Measurements from ENCODE around the gene ECM2. TPM values are rescaled to one million over a fixed set of nuclear protein-coding genes. Genes with fewer than 3 reads are reported as not detected.

Gene ECM2
- total RNA-seq, 1 experiment from 2014 or later: not detected

DNA sequence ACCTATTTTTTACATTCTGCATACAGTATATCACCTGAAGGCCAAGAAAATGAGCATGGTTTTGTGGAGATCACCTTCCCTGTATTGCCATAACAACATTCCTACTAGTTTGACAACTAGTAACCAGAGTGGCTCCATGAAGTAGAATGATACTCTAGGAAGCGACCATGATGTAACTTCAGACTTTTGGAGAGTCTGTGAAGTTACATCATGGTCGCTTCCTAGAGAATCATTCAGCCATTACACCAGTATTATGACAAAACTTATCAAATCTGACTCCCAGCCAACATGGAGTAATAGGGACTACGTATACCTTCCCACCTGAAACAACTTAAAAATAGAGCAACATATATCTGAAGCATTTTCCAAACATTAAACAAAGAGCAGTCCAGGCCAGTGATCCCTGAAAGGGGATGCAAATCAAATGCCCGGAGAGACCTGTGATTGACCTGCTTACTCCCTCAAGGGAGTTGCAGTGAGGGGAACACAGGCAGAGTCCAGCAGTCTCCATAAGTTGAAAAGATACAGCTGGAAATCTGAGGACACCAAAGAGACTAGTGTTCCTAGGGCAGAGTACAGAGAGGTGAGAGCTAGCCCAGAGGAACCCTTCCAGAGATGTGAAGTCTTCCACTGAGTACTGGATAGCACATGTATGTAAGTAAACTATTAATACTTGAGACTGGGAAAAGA, 7.8 kb downstream of the ECM2 start:
- no peak for DNase-seq (ENCODE audit: low spot score)

DNA sequence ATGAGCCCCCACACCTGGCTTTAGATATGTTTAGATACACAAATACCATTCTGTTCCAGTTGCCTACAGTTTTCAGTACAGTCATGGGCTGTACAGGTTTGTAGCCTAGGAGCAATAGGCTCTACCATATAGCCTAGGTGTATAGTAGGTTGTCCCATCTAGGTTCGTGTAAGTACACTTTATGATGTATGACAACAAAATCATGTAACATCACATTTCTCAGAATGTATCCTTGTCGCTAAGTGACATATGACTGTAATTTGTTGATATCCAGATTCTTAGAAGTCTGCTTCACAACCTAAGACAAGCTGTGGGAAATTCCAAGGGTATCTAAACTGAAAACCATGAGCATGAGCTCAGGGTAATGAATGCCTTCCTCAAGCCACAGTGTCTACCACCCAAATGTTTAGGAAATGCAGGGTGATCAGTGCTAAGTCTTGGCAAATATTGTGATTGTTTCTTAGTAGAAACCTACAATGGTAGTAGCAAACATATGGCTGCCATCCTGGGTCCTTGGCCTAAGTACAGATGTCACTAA, 8.4 kb downstream of the ECM2 start:
- DNase-seq (ENCODE audit: low spot score): no peak

DNA sequence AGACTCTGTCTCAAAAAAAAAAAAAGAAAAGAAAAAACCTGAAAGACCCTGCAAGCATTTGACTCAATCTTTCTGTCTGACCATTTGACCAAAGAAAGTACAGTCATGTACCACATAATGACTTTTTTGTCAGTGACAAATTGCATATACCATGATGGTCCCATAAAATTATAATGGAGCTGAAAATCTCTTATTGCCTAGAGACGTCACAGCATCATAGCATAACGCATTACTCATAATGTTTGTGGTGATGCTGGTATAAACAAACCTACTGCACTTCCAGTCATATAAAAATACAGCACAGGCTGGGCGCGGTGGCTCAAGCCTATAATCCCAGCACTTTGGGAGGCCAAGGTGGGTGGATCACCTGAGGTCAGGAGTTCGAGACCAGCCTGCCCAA, 10.5 kb downstream of the ECM2 start:
- no peak for DNase-seq (ENCODE audit: low spot score)

DNA sequence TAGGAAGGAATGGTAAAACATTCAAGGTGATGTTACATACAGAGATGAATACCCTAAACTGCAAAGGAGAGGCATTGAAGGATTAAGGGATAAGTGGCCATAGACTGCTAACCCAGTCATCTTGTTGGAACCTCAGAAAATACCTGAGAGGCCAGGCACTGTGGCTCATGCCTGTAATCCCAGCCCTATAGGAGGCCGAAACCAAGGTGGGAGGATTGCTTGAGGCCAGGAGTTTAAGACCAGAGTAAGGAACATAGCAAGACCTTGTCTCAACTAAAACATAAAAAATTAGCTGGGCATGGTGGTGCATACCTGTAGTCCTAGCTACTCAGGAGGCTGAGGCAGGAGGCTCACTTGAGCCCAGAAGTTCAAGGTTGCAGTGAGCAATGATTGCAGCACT, 10.9 kb downstream of the ECM2 start:
- DNase-seq (ENCODE audit: low spot score): no peak

DNA sequence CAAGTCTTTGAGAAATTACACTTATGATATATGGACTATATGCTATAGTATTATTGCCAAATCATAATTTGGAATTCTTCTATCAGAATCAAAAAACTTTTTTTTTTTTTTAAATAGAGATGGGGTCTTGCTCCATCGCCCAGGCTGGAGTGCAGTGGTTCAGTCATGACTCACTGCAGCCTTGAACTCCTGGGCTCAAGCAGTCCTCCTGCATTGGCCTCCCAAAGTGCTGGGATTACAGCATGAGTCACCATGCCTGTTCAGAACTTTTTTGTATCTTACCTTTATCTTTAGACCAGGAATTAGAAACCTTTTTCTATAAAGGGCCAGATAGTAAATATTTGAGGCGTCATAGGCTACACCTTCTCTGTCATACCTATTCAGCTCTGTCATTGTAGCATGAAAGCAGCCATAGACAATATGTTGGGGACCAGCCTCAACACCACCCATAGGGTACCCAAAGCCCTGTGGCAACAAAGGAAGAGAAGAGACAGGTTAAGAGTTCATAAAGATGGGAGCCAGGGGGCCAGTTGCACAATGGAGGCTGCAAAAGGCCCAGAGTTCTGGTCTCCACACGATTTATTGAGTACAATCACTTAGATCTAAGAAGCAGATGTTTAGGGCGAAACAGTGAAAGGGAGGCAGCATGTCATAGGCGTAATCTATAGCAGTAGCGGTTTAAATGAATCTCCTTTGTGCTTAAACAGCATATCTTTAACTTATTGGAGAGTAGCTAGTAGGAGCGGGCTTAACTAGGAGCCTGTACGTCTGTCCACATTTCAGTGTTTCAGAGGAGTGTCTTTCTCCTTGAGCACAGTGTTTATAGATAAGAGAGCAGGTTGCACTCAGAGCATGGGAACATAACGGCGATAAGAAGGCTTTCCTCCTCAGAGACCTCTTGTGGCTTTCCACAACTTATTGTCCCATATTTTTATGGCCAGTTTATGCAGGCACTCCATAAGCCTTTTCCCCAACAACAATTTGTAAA, 12.5 kb downstream of the ECM2 start:
- DNase-seq (ENCODE audit: low spot score): no peak

DNA sequence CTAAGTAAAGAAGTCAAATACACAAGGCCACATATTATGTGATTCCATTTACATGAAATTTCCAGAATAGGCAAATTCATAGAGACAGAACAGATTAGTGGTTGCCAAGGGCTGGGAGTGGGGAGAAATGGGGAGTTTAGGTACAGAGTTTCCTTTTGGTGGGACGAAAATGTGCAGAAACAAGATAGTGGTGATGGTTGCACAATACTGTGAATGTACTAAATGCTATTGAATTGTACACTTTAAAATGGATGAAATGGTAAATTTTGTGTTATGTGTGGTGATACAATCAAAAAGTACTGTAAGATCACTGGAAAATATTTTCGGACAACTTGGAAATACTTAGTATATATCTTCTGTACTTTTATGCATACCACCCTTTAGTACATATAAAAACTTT, 15.0 kb downstream of the ECM2 start:
- no peak for DNase-seq (ENCODE audit: low spot score)

DNA sequence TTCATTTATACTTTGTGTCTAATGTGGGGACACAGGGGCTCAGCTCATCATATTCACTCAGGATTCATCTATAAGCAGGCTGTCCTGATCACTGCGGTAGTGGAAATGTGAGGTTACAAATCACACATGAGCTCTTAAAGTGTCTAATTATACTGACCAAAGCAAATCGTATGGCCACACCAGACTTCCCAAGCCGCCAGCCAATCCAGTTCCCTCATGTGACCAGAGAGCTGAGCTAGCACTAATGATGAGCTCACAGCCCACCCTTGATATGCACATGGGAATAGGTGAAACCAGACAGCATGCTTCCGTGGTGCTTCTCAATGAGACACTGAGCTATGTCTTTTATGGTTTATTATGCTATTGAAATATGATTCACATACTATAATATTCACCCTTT, 17.6 kb downstream of the ECM2 start:
- no peak for DNase-seq (ENCODE audit: low spot score)

DNA sequence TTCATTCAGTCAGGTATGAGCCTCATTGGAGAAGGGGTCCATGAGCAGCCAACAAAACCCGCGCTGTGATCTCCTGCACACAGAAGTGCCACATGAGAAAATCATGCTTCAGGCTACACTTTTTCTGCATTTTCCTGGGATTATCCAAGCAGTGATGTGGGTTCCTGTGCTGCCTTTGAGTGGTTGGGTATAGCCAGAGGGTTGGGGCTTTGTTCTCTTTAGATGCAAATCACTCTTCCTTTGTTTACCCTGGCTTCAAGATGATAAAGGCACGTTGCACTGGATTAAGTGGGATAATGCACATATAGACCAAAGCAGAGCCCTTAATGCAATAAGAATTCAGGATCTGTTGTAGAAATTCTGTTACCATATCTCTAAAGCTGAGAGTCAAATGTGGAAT, 18.7 kb downstream of the ECM2 start:
- DNase-seq (ENCODE audit: low spot score): no peak

DNA sequence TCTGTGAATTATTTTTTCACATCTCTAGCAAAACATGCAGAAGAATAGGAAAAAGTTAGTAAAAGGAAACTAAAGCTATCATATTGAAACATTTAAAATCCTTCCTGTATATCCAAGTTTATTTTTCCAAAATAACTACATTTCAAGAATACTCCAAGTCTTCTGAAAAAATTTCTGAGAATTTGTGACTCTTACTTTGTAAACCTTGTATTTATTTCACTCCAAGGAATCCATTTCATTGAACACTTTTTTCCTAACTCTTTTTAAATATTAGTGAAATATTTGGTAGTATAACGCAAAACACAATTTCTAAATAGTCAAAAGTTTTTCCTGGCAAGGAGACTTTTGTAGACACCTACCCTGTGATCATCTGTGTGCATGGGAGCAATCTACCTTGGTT, 19.3 kb downstream of the ECM2 start:
- no peak for DNase-seq (ENCODE audit: low spot score)

DNA sequence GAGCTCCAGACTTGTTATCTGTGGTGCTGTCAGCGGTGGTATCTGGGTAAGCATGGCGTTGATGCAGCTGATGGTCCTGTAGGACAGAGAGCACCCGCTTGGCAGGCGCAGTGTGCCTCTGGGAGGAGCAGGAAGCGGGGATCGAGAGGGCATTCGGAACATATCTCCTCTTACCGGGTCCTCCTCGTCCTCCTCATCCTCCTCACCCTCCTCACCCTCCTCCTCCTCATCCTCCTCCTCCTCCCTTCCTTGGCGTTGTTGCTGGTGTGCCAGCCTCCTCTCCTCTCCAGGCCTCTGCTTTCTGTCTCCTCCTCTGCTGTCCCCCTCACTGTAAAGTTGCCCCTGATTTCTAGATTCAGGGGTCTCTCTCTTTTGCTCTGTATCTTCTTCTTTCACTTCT, 21.2 kb downstream of the ECM2 start:
- DNase-seq (ENCODE audit: low spot score): no peak

DNA sequence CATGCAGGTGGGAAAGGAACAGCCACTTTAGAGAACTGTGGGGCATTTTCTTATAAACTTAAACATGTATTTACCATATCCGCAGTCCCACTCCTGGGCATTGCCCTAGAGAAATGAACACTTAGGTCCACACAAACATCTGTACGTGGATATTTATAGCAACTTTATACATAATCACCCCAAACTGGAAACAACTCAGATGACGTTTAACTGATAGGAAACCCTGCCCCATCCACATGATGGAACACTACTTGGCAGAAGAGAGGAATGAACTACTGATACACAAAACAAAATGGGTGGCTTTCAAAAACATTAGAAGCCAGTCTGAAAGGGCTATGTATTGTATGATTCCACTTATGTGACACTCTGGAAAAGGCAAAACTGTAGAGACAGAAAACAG, 22.4 kb downstream of the ECM2 start:
- DNase-seq (ENCODE audit: low spot score): no peak

DNA sequence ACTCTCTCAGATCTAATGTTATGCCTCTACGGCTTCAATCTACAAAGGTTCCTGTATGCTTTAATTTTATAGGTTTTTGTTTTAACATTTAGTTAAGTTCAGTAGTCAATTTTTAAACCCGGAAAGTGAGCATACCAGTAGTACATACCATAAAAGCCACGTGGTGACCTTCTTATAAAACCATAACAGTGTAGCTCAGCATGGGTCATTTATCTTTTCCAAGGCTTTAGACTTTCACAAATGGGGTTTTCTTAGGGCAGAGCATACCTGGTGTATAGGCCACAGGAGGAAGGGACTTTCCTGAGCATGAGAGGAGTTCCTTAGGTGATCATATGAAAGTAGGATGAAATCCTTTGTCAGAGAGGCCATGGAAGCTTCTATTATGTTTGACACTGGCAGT, 23.2 kb downstream of the ECM2 start:
- no peak for DNase-seq (ENCODE audit: low spot score)

DNA sequence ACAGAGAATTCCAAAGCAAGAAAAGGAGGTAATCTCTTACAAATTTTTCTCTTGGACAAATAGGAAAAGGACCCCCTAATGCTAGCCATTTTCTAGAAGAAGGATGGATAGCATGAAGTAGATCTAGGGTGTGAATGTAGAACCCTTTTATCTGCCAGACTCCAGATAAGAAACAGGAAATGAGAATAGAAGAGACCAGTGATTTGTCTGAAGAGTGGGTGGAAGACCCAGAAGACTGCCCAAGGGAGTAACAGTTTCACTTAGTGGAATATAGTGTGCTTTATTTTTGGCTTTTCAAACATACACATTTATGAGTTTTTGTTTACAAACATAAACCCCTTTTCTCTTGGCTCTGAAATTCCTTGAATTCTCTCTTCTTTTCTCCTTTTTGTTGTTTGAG, 25.0 kb downstream of the ECM2 start:
- no peak for DNase-seq (ENCODE audit: low spot score)

DNA sequence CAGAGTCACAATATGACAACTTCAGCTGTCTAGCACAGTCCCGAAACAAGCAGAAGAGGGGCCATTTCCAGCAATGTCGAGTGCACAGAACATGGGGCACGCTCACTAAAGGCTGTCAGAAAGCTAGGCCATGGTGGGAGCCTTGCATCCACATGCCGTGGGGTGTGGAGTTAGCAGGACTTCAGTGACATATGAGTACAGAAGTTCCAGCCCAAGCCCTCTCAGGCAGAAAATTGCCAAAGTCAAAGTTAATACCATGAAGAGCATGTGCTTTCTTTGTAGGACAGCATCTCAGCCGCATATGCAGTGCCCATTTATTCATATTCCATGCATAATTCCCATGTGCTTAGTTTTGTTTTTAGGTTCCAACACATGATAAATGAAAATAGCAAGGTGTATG, 26.7 kb downstream of the ECM2 start:
- DNase-seq (ENCODE audit: low spot score): no peak

DNA sequence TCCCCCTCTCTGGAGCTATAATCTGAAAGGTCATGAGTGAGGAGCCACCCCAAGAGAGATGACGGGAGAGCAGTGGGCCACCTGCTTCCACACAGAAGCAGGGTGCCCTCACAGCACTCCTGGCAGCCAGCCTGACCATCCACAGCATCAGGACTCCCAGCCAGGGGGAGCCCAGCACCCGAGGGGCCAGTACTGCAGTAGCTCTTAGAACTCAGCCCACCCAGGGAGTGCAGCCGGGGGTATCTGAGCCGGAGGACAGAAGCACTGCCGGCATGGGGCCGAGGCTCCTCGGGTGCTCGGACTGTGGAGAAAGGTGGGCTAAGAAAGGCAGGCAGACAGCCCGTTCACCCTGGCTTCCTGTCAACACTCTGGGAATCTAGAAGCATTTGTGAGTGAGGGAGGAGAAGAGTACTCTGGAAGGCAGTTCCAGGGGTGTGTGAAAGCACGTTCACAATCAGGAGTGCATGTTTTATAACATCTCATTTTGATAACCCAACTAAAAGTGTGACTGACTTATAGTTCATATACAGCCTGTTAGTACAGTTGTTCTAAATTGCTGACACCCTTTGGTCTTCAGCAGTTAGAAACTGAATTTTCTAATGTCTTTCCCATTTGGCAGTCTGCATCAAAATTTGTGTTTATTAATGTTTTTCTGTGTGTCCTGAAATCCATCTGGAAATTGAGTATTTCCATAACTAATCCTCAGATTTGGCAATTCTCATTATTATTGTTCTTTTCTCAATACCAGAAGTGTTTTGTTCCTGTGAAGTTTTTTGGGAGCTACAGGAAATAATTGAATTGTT, 27.6 kb downstream of the ECM2 start:
- DNase-seq (ENCODE audit: low spot score): no peak

DNA sequence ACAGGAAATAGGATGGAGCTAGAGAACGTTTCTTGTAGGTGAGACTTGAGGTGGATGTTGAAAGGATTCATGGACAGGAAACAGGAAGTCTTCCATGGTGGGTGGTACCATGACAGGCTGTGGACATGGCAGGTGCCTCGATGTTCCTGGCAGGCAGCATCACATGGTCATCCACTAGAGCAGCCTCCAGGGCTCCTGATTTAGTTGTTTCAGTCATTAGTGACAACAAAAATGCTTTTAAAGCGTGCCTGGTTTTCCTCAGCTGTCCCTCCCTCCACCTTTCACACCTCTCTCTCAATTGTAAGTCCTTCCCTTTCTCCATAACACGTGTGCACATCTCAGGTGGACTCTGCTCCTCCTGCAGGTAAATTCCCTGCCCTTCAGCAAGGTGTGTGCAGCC, 28.3 kb downstream of the ECM2 start:
- no peak for DNase-seq (ENCODE audit: low spot score)

DNA sequence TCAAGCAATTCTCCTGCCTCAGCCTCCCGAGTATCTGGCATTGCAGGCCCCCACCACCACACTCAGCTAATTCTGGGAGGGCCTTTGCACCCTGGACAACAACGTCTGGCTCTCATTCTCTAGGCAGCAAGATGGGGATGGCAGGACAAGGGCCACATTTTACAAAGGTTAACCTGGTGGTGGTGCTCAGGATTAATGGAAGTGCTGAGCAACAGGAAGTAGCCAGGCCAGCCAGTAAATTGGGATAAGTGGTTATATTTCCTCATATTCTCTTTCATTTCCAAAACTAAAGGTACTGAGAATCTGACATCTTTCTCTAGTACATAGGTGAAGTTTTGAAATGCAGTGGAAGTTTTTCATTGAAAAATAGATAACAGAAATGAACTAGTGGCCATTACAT, 28.8 kb downstream of the ECM2 start:
- DNase-seq (ENCODE audit: low spot score): no peak

DNA sequence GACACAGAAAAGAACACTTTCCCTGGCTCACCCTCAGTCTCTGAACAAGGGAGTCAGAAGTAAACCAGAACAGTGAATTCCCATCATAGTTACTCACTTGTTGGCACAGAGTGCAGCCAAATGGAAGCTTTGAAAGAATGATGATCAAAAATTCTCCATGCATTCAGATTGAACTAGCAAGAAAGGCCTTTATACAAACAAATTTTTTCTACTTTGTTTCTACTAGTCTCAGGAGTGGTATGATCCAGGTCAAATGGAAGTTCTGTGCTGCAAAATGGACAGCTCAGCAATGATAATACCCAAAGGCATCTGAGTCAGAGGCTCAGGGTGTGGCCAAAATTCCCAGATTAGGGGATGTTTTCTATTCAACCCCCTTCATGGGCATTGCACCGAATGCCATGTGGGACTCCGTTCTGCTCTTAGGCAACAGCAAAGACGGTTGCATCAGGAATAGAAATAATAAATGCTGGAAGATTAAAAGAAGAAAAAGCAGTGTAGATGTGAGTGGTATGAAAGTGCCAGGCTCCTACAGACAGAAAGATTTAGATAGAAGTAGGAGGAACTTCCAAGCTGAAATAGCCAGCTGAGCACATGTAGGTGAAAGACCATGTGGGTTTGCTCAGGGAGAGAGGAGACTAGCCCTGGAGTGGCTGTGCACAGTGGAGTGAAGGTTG, 29.5 kb downstream of the ECM2 start:
- no peak for DNase-seq (ENCODE audit: low spot score)

DNA sequence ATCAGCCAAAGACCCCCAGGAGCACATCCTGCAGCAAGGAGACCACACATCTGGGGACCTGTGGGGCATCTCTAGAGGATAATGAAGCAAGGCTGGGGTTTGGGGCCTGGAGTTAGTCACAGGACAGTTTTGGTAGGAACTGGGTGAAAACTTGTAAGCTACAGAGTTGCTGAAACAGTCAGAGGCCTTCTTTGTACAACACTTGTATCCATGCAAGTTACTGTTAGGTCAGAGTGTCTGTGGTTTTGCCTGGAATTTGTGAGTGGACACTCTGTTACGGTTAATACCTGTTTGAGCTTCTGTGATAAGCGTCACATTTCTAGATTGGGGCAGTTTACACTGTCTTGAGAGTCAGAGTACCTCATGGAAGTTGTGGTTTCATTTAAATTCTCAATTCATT, 30.9 kb downstream of the ECM2 start:
- no peak for DNase-seq (ENCODE audit: low spot score)

DNA sequence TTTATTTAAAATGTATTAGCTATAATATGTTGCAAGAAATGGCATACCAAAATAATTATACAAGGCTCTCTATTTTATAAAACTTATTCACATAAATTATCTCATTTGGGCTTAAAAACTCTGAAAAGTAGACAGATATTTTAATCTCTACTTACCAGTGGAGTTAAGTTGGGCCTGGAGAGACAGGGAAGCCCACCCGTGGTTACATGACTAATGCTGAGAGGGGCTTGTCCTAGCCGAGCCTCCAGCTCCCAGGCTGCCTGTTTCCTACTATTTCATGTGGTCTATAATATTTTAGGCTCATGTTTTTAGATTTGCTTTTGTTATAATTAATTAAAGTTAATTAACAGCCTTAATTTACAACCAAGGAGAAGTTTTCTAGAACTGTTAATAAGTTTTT, 32.6 kb downstream of the ECM2 start:
- no peak for DNase-seq (ENCODE audit: low spot score)

DNA sequence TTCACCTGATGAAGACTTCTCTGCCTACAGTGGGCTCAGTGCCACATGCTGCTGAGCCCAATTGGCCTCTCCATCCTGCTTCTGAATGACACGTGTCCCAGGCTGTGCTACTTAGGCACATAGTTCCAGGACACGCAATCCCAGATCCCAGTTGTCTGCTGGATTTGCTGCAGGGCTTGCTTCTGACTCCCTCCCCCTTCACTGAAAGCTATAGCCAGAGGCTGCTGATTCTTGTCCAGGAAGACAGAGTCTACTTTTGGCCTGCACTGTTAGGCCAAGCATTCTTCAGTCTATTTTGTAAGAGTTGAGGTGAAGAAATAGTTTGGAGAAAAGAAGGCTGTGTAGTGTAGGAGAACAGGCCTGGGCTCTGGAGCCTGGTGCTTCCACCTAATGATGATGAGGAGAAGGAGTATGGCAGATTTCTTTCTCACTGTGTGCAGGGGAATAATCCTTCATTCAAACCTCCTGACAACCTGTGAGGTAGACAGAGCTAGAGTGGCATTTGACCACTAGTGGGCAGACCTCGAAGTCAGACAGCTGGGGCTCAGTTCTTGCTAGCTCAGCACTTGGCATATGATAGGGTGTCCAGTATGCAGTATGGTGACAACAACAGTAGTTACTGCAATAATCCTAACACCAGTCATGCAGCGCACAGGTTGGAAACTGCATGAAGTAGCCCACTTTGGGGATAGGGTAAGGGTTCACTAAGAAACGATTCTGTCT, 34.0 kb downstream of the ECM2 start:
- peak; percentile 74 for DNase-seq (ENCODE audit: low spot score)

Data from HT-29 (cell line).